OCI-LY7 (cell line): ENCODE measurements around the gene HYOU1. TPM values are rescaled to one million over a fixed set of nuclear protein-coding genes. Genes with fewer than 3 reads are reported as not detected.

Experiments used
- BruUV-seq: library from RNA; stranded (reverse); fragments of 400-500 nt; replicated peaks from 2 replicates; lab custom pipeline; 2021; lab: Mats Ljungman, UMichigan
- CTCF ChIA-PET: fragments of 300-600 bp; sonication (Branson Sonifier 250); formaldehyde crosslinking; loops from one replicate; lab custom pipeline; 2022; ENCODE audit warnings: antibody characterized with exemption; ENCODE audit not compliant: unreplicated experiment; lab: Charles Lee
- POLR2A ChIA-PET: fragments of 300-600 bp; sonication (Branson Sonifier 250); formaldehyde crosslinking; loops from one replicate; lab custom pipeline; 2022; ENCODE audit warnings: antibody characterized with exemption; lab: Charles Lee
- DNase-seq: peaks from one replicate; pipeline ENCODE4 v3.0.0-alpha.2; 2015; ENCODE audit warnings: low spot score
- H2AFZ ChIP-seq: fragments of 200-600 bp; sonication (generic), shearing (Covaris generic); 2 replicates; pipeline ENCODE4 v1.6.1; 2014; ENCODE audit warnings: mild to moderate bottlenecking, antibody characterized with exemption, low read length, moderate library complexity
- H3K27ac ChIP-seq: fragments of 200-600 bp; sonication (generic); 2 replicates; pipeline ENCODE4 v1.5.1; 2014; ENCODE audit warnings: mixed run types, low read depth, mild to moderate bottlenecking, moderate library complexity, low read length, inconsistent platforms; ENCODE audit not compliant: poor library complexity, severe bottlenecking
- H3K36me3 ChIP-seq: fragments of 200-600 bp; sonication (generic); 2 replicates; pipeline ENCODE4 v1.6.1; 2014; ENCODE audit warnings: mild to moderate bottlenecking, antibody characterized with exemption, low read length, moderate library complexity, mixed read lengths; ENCODE audit not compliant: insufficient read depth
- H3K4me1 ChIP-seq: fragments of 200-600 bp; sonication (generic); 2 replicates; pipeline ENCODE4 v1.5.1; 2014; ENCODE audit warnings: mild to moderate bottlenecking, low read length; ENCODE audit not compliant: insufficient read depth, poor library complexity, severe bottlenecking
- H3K4me2 ChIP-seq: fragments of 200-600 bp; sonication (generic); 2 replicates; pipeline ENCODE4 v1.6.1; 2014; ENCODE audit warnings: mild to moderate bottlenecking, low read length
- H3K4me3 ChIP-seq: fragments of 200-600 bp; sonication (generic); 2 replicates; pipeline ENCODE4 v1.5.1; 2014; ENCODE audit warnings: mild to moderate bottlenecking, low read depth, low read length; ENCODE audit not compliant: poor library complexity, severe bottlenecking
- H3K79me2 ChIP-seq: fragments of 200-600 bp; sonication (generic); 2 replicates; pipeline ENCODE4 v1.6.1; 2016; ENCODE audit warnings: low read depth, mild to moderate bottlenecking, low read length, moderate library complexity, mixed read lengths; ENCODE audit not compliant: insufficient read depth
- H3K9me2 ChIP-seq: fragments of 200-600 bp; sonication (generic); 2 replicates; pipeline ENCODE4 v1.6.1; 2016; ENCODE audit warnings: mild to moderate bottlenecking, low read length, mixed read lengths; ENCODE audit not compliant: insufficient read depth
- H3K9me3 ChIP-seq: fragments of 200-600 bp; sonication (generic); 2 replicates; pipeline ENCODE4 v1.6.1; 2014; ENCODE audit warnings: mild to moderate bottlenecking, mixed run types, low read length, mixed read lengths
- H4K20me1 ChIP-seq: fragments of 200-600 bp; sonication (generic); 2 replicates; pipeline ENCODE4 v1.6.1; 2014; ENCODE audit warnings: mild to moderate bottlenecking, antibody characterized with exemption, low read length, moderate library complexity, mixed read lengths; ENCODE audit not compliant: insufficient read depth
- CTCF ChIP-seq: fragments of 200-600 bp; sonication (generic); conservative IDR thresholded peaks from 2 replicates; pipeline ENCODE4 v1.5.1; 2014; ENCODE audit warnings: mild to moderate bottlenecking, antibody characterized with exemption, low read length, moderate library complexity, mixed read lengths
- EZH2phosphoT487 ChIP-seq: fragments of 200-600 bp; sonication (generic); IDR thresholded peaks from 2 replicates; pipeline ENCODE4 v1.6.1; 2018; ENCODE audit warnings: low read depth, borderline replicate concordance, mild to moderate bottlenecking, mixed run types, antibody characterized with exemption, low read length, moderate library complexity, mixed read lengths
- intact Hi-C: fragments of 100-400 bp; cut with micrococcal nuclease; formaldehyde crosslinking; loops from one replicate; pipeline ENCODE4 v1.10.0; 2022; ENCODE audit not compliant: unreplicated experiment
- total RNA-seq, 2 experiments: library from RNA; depleted of rRNA in 1 of 2; stranded (reverse); fragments of >200 nt in 1 of 2; shearing (Covaris generic) in 1 of 2; gene quantifications; 2 replicates each; pipeline ENCODE4 v1.2.3, GENCODE V29; 2014 to 2022

Gene HYOU1
- total RNA-seq, 2 experiments from 2014 or later = 86.6 to 117 TPM

- H2AFZ ChIP-seq = no peak overlapping the region
- DNase-seq = no peak
- peaks cover 68% of the 10 kb centered on the region for H3K36me3 ChIP-seq
- no peak overlapping the region for H3K4me2 ChIP-seq
- H3K9me3 ChIP-seq = no peaks in the 10 kb centered on the region
- no peaks in the 10 kb centered on the region for H4K20me1 ChIP-seq
- H3K4me1 ChIP-seq = no peaks in the 10 kb centered on the region
- ChIA-PET CTCF (interaction anchor here (0.6 kb wide), 1 partner anchor 49 kb away, joined by 3 read pairs; no protein-coding TSS in a partner anchor), POLR2A (no interaction called here)
- intact Hi-C loops = no loop called here
- H3K9me2 ChIP-seq = no peaks in the 10 kb centered on the region
- no TSS peak for BruUV-seq
- no peak overlapping the region for H3K4me3 ChIP-seq
- H3K27ac ChIP-seq = no peak overlapping the region
- H3K79me2 ChIP-seq = no peaks in the 10 kb centered on the region
- TF ChIP-seq EZH2phosphoT487 = no peak
- no peak for TF ChIP-seq CTCF
These were observed 10.5 kb downstream of the HYOU1 start for GRCh38 chr11:119046489-119046888.

GRCh38 chr11:119044708-119045107, 12.3 kb downstream of the HYOU1 start:
- ChIA-PET CTCF (no interaction called here), POLR2A (interaction anchor here (0.5 to 0.6 kb wide), 2 partner anchors 77 kb away, joined by 3 read pairs; partner anchors contain the start of gene HINFP)
- no peak overlapping the region for H3K4me3 ChIP-seq
- H2AFZ ChIP-seq = no peak overlapping the region
- H3K36me3 ChIP-seq = peaks cover 50% of the 10 kb centered on the region
- H3K9me3 ChIP-seq = no peaks in the 10 kb centered on the region
- H3K4me2 ChIP-seq = no peak overlapping the region
- no peak for DNase-seq
- intact Hi-C loops = no loop called here
- BruUV-seq = no TSS peak
- H3K79me2 ChIP-seq = no peaks in the 10 kb centered on the region
- no peak overlapping the region for H3K27ac ChIP-seq
- H4K20me1 ChIP-seq = no peaks in the 10 kb centered on the region
- H3K4me1 ChIP-seq = no peaks in the 10 kb centered on the region
- no peaks in the 10 kb centered on the region for H3K9me2 ChIP-seq
- no peak for TF ChIP-seq EZH2phosphoT487
- TF ChIP-seq CTCF = peak; percentile 66

GRCh38 chr11:119042927-119043326, 14.1 kb downstream of the HYOU1 start:
- no peaks in the 10 kb centered on the region for H4K20me1 ChIP-seq
- H3K36me3 ChIP-seq = peaks cover 32% of the 10 kb centered on the region
- no peaks in the 10 kb centered on the region for H3K4me1 ChIP-seq
- no peaks in the 10 kb centered on the region for H3K9me2 ChIP-seq
- no peak overlapping the region for H3K4me3 ChIP-seq
- CTCF ChIA-PET = no interaction called here
- intact Hi-C loops = no loop called here
- H3K4me2 ChIP-seq = no peak overlapping the region
- H2AFZ ChIP-seq = no peak overlapping the region
- H3K79me2 ChIP-seq = no peaks in the 10 kb centered on the region
- no peak overlapping the region for H3K27ac ChIP-seq
- H3K9me3 ChIP-seq = no peaks in the 10 kb centered on the region
- TF ChIP-seq CTCF = no peak
- no peak for TF ChIP-seq EZH2phosphoT487
- no peak for DNase-seq
- POLR2A ChIA-PET = interaction anchor here (0.6 to 0.7 kb wide), 3 partner anchors 18 to 278 kb away, joined by 4 to 5 read pairs (median 4); no protein-coding TSS in a partner anchor
- no TSS peak for BruUV-seq
